Colon (tissue), 2 donors: Measurements from ENCODE around the gene GSG1L2.

Source experiments
- FAIRE-seq: peaks from 2 replicates; lab custom pipeline; 2012; peaks lifted over from hg19 to GRCh38; lab: Jason Lieb, UNC
- donor health status: control.
- donor health status: control.

GSG1L2 gene

DNA sequence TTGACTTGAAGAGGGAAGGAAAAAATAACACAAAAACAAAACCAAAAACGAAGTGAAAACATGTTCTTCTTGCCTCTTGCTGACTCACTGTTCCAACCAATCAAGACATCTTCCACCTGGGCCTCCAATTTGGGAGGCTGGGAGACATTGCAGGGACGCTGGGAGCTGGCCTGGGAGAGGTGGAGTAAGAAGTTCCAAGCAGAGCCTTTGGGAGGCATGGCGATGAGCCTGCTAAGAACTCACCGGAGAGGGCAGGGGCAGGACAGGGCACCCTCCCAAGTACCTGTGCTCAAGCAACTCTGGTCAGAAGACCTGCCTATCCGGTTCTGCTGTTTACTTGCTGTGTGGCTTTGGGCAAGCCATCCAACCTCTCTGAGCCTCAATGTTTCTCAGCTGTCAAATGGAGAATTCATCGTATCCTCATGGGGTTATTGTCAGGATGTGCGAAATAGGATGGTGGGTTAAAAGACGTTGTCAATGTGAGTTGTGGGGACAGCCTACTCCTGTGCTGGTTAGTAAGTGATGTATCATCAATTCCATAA is 3.0 kb upstream of the GSG1L2 start:
- FAIRE-seq: no peak

DNA sequence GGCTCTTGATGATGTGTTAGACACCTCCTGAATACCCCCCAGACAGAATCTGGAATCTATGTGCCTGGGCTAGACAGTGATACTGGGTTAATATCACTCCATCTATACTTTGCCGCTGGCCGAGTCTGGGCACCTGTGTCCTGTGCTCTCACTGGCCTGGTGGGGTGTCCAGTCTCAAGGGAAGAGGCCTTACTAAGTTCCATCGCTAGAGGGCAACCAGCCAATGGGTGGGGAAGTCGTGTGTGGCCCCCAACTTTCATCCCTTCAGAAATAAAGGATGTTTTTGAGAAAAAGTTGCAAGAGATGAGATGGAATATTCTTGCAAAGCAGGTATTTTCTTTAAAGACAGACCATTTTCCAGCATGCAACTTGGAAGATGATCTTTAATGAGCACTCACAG is 2.2 kb upstream of the GSG1L2 start:
- no peak for FAIRE-seq

DNA sequence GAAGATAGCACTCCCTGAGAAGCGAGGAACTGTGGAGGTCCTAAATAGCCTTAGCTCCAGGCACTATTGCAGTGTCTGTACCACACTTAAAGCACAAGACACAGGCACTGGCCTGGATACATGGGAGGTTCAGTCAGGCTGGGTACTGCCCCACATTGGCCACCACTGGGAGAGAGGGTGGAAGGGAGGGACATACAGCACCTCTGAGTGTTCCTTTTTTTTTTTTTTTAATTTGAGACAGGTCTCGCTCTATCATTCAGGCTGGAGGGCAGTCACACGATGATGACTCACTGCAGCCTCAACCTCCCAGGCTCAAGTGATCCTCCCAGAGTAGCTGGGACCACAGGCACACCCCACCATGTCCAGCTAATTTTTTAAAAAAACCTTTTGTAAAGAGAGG is 1.4 kb downstream of the GSG1L2 start:
- no peak for FAIRE-seq

DNA sequence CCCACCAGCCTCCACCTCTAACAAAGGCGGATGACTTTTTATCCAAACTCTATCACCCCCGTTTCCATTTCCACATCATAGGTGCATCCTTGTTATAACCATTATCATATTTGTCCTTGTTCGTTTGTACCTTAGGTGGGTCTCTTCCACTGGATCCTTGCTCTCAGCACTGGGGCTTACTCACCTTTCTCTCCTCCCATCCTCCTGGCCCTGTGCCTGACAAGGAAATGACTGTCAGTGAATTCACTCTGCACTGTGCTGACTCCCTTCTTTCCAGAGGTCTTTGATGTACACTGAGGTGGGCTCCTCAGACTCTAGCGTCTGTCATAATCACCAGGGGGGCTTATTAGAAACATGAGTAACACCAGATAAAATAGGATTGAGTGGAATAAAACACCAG is 3.1 kb downstream of the GSG1L2 start:
- no peak for FAIRE-seq

DNA sequence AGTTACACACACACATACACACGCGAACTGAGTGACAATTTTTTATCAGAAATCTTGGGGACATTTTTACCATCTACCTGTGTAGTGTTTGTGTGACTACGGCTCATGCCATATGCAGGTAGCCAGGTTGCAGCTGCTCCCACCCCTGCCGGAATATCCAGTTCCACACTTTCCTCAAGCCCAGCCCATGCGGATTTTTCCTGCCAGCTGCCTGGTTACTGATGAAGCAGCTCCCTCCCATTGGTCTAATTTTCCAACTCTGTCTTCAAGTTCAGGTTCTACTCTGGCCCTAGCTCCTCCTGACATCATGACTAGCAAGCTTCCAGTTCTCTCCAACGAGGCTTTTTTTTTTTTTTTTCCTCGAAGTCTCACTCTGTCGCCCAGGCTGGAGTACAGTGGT is 4.8 kb downstream of the GSG1L2 start:
- FAIRE-seq: no peak

DNA sequence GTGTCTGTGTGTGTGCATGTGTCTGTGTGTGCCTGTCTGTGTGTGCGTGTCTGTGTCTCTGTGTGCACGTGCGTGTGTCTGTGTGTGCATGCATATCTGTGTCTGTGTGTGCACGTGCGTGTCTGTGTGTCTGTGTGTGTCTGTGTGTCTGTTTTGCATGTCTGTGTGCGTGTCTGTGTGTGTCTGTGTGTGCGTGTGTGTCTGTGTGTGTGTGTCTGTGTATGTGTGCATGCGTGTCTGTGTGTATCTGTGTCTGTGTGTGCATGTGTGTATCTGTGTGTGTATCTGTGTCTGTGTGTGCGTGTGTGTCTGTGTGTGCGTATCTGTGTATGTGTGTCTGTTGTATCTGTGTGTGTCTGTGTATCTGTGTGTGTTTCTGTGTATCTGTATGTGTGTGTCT is 5.4 kb downstream of the GSG1L2 start:
- no peak for FAIRE-seq

DNA sequence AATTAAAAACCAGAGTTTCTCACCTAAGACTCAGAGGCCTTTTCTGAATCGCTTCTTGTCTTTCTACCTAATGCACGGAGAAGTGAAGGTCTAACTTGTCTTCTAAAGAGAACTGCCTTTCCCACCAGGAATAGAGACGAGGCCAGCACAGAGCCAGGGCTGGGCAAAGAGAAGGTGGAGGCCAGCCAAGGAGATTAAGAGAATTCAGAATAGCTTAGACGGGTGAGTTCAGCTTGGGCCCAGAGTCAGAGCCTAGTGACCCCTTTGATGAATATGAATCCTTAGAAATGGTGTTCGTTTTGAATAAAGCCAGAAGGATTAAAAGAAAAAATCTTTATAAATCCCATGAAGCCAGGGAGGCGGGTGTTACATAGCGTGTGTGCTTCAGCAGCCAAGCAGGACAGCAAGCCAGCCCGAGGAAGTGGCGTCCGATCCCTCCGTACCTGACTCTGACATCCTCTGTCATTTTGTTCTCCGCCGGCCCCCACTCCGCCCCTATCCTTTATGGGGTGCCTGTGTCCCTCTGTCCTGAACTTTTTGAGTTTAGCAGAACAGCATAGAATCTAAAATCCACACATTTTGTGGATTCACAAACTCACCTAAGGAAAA is 7.4 kb downstream of the GSG1L2 start:
- FAIRE-seq: no peak

DNA sequence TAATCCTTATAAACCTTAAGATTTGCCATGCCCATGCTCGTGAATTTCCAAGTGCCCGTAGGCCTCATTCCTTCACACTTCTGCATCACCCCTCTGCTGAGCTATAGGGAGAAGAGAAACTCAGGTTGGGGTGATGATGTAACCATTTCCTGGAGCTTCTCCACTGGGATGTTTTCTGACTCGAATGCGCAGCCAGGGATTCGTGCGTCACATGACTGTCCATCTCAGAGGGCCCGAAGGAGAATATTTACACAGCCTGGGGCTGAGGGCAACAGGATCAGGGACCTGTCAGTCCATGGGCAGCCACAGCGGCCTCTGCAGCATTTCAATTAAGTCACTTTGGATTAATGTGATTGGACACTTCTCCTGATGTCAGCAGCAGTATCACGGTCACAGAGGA is 8.7 kb downstream of the GSG1L2 start:
- no peak for FAIRE-seq

DNA sequence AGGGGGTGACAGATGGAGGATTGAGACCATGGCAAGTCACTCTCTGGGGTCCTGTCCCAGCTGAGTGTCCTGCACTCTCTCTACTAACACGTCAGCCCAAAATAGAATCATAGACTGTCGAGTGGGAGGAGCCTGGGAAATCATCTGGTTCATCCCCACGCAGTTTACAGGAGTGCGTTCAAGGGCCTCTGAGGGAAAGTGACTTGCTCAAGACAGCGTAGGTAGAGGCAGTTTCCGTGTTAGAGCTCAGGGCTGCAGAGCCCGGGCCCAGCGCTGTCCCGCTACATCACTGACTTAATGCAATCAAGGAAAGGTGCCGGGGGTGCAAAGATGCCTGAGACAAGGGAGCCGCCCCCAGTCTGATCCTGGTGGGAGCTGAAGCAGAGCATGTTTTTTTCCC is 10.3 kb downstream of the GSG1L2 start:
- no peak for FAIRE-seq

DNA sequence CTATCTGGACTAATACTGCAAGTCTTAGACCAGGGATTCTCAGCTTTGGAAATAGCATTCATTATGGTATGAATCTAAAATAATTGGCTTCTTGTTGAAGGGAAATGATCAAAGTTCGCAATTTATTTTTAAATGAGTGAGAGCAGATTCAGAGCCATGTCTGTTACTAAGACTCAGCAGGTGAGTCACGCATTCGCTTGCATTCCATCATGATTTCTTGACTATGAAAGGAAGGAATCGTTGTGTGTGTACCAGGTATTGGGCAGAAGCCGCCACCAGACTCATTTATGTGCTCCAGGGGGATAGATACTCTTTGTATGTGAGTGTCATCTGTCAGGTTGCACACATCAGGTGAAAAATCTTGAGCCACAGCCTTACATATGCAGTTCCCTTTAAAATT is 10.8 kb downstream of the GSG1L2 start:
- FAIRE-seq: no peak

DNA sequence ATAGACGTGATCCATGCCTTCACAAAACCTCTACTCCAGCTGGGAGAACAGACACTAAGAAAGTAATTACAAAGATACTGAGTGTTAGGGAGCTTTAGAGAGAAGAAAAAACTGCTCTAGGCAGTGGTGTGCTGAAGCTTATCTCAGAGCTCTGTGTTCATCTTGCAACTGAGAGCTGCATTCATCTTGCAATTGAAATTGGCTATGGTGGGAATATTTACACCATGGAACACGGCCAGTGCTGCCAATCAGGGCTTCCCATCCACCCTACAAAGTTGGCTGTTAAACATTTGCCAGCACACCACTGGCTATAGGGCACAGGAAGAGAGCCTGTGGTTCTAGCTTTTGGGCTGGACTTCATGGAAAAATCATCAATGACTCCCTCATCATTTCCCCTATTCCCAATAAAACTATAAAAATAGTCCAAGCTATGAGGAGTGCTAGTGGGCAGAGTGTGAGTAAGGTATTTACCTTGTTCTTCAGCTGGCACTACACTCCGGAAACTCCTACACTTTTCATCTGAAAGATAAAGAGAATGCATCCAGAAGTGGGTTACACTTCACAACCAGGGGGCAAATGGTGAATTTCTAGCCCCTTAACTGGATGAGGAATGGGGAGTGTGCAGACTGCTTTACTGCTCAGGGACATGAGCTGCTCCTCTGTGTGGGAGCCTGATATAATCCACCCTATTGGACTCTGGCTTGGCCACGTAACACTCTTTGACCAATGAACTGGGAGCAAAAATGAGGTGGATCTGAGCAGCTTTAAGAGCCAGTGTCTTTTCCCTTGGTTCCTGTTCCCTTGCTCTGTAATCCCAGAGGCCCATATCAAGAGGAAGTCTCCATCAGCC is 11.6 kb downstream of the GSG1L2 start:
- FAIRE-seq: no peak

DNA sequence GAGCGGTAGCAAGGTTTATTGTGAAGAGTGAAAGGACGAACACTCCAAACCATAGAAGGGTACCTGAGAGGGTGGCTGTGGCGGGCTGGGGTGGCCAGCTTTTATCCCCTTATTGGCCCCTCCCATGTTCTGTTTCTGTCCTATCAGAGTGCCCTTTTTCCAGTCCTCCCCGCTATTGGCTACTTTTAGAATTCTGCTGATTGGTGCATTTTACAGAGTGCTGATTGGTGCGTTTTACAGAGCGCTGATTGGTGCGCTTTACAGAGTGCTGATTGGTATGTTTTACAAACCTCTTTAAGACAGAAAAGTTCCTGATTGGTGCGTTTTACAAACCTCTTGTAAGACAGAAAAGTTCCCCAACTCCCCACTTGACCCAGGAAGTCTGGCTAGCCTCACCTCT is 12.5 kb downstream of the GSG1L2 start:
- no peak for FAIRE-seq

DNA sequence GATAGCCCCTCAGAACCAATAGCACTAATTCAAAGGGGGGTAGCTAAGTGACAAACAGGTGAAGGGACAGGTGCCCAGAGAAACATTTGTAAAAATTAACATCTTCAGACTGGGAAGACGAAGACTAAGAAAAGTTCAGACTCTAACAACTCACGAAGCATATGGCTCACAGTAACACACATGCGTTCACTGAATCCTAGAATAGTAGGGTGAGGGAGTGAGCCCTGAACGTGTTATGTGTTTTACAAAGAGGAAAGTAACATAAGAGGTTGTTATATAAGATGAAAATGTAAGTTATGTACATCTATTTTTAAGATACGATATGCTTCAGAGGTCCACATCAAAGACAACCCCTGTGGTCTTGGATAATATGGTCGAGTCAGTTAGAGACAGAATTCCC is 15.2 kb downstream of the GSG1L2 start:
- no peak for FAIRE-seq

DNA sequence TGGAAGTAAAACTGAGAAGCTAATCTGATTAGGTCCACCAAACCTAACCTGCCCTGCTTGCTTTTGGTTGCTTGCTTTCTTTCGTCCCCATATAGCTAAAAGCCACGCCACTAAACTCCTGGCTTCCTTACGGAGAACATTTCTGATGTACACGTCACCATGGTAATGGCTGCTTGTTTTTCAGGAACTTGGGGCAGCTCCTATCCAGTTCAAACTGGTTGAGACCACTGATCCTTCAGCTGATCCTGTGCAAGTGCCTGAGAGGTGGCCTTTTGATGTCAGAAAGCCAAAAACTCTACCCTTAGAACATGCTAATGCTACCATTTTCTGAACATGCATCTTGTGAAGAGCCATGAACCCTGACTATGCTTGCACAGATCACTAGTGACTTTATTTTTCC is 16.1 kb downstream of the GSG1L2 start:
- no peak for FAIRE-seq

DNA sequence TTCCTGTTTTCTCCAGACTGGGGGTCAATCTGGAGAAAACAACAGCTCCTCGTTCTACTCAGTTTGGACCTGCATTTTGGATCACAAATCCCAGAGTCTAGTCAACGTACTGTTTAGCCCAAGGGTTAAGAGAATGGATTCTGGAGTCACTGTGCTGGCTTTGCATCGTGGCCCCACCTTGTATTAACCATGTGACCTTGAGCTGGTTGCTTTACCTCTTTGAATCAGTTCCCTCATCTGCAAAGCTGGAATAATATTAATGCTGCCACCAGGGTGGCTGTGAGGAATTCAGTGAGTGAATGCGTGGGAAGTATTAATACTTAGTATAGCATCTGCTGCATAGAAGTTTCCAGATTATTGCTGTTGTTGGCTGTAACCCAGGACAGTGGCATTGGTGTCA is 19.2 kb downstream of the GSG1L2 start:
- no peak for FAIRE-seq

DNA sequence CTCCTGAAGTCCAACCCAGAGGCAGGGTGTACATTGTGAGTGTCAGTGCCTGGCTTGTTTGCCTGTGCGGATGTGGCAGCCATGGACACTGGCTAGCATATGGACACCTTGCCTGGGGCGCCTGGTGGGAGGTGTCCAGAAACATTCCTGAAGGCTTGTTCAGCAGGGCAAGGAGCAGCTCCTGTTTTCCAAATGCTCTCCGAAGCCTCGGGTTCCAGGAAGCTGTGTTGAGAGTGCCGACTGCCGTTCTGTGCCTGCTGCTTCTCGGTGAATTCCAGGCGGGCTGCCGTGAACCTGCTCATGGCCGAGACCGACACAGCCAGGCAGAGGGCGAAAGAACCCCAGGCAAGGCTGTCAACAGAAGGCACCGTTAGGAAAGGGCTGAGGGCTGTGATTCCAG is 19.6 kb downstream of the GSG1L2 start:
- FAIRE-seq: no peak

DNA sequence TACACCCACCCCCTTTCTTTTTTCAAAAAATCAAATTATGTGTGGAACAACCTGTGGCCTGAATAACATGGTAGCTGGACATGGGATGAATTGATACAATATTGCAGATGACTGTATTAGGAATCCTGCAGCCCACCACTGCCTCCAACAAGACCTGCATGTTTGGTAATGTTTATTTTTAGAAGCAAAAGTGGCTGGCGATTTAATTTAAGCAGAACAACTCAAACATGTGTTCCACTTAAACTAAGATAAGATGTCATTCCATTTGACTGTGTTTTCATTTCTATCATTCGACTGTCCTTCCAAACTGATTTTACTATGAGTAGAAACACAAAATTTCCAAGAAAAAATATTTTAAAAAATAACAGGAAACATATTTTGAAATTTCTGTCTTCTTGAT is 20.4 kb downstream of the GSG1L2 start:
- no peak for FAIRE-seq

DNA sequence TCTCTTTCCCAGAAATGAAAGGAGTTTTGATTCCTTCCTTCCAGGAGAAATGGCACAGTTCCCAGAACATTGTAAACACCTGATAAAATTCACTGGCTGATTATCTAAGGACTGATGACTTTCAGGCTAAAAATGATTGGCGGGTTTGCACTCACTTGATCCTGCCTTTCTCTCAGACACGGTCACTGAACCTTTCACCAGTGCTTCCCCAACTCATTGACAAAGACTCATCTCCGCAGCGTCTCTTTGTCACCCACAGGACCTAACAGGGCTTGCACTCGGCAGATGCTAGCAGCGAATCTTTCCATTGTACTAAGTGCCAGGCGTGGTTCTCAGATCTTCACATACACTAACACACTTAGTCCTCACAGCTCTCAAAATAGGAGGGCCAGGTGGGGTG is 23.2 kb downstream of the GSG1L2 start:
- no peak for FAIRE-seq

DNA sequence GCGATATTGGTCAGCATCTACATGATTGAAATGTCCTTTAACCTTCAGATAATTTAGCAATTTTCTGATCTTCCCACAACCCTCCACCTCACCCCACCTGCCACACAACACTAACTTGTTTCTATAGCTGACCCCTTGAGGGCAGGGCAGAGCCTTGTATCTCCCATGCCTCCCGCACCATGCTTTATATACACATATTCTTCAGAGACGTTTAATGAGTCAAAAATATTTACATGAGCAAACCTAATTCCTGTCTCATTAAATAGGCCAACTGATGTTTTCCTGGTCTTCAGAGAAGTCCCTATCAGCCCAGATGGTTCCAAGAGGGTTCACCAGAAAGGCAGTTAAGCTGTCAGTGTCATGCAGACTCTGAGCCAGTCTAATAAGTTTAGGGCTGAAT is 23.9 kb downstream of the GSG1L2 start:
- no peak for FAIRE-seq

DNA sequence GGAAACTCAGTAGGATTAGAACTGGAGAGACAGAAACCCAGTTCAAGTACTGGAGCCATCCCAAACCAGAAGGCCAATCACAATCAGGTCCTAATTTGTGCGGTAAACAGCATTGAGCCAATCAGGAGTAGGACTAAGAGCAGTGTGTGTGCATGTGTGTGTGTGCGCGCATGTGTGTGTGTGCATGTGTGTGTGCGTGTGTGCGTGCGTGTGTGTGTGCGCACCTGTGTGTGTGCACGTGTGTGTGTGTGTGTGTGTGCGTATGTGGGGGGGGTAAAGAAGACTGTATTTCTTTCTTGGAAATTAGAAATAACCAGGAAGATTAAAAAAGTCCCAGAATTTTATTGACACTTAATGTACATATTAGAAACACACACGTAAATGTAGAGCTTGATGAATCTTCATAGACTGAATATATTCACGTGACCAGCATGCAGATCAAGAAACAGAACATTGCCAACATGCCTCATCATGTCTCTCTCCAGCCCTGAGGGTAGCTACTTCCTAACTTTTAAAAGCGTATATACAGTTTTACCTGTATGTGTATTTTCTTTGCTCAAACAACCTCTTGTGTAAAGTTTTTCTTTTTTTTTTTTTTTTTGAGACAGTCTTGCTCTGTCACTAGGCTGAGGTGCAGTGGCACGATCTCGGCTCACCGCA is 29.6 kb downstream of the GSG1L2 start:
- FAIRE-seq: no peak

DNA sequence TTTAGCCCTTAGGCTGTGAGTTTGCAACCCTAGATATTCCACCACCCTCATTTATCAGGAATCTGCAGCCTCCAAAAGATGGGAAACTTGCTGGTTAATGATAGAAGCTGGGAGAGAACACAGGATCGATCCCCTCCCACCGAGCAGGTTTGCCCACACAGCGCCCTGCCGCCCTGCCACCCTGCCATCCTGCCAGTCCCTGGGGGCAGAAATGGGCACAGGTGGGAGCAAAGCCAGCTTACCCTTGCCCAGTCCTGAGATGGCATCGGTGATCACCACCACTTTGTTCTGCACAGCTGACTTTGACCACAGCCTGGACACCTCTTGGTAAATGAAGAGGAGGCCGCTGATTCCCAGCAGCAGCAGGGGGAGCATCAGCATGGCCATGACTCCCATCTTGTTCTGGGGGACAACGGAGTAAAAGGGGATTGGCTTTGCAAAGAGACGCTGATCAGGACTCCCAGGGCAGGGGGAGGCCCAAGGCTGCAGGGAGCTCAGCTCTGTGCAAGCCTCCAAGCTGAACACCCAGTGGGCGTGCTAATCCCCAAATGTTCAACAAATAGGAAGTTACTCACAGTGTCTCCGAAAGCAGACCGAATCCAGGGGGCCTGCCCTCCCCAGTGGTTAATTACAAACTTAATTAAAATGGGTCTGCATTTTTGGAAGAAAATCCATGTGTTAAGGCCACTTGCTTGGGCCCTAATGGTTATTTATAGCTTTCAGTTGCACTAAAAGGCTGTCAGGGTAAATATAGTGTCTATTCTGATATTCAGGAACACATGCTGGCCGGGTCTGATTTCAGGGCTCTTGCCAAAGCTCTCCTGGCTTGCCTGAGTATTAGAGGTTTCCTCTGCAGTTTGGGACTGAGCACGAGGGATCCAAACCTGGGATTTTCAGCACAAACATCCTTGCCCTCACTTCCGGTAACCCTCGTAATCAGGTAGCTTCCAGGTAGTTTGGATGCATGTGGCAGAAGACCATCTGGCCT is 30.7 kb downstream of the GSG1L2 start, which contains the start of gene DHRS7C:
TSS of gene DHRS7C (minus strand) at position 704 of the 988 bp plus-strand sequence. CDS start at position 396, 308 bp downstream.
- FAIRE-seq: no peak

DNA sequence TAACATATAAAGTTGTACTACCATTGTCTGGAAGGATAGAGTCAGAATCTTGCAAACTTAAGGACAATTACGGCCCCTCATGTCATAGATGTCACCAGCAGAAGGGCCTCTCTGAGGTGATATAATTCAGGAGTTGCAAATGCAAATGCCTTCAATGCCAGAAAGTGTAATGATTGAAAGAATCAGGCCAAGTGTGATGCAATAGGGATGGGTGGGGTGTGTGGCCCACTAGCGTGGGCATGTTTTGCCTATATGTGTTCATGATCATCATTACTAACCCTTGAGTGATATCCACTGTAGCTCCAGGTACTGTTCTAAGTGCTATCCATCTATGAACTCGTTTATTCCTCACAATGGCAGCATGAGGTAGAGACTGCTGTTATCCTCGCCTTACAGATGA is 31.6 kb downstream of the GSG1L2 start:
- no peak for FAIRE-seq
